Vagina (tissue), 2 donors: Measurements from ENCODE around the gene CBFA2T3. TPM values are rescaled to one million over a fixed set of nuclear protein-coding genes. Genes with fewer than 3 reads are reported as not detected.

Source experiments
- DNase-seq, 2 donors: peaks; one replicate each; pipeline ENCODE4 v3.0.0-alpha.2; 2017; ENCODE audit errors: extremely low spot score in 2 of 2
- H3K27ac ChIP-seq: fragments of 200-600 bp; sonication (generic); one replicate; pipeline ENCODE4 v1.5.1; 2019
- H3K27me3 ChIP-seq: fragments of 200-600 bp; sonication (generic); one replicate; pipeline ENCODE4 v1.5.1; 2019
- H3K36me3 ChIP-seq, 2 donors: fragments of 200-600 bp; sonication (generic); one replicate each; pipeline ENCODE4 v1.5.1; 2017 to 2019
- H3K4me1 ChIP-seq: fragments of 200-600 bp; sonication (generic); one replicate; pipeline ENCODE4 v1.5.1; 2019
- H3K4me3 ChIP-seq, 2 donors: fragments of 200-600 bp; sonication (generic); 1 replicate in 1 of 2; 2 replicates in 1 of 2; pipeline ENCODE4 v1.5.1; 2016 to 2019
- H3K9me3 ChIP-seq: fragments of 200-600 bp; sonication (generic); one replicate; pipeline ENCODE4 v1.5.1; 2019
- CTCF ChIP-seq, 3 experiments: fragments of 450-650 bp in 2 of 3; fragments of 200-600 bp in 1 of 3; sonication (generic) in 1 of 3; IDR thresholded peaks; one replicate each; pipeline ENCODE4 v1.5.1; 2017 to 2019; ENCODE audit warnings: antibody characterized with exemption in 3 of 3, mild to moderate bottlenecking in 2 of 3, moderate library complexity in 2 of 3
- POLR2A ChIP-seq, 2 donors: fragments of 450-650 bp; IDR thresholded peaks; one replicate each; pipeline ENCODE4 v1.6.1; 2017; ENCODE audit warnings: antibody characterized with exemption in 2 of 2, mild to moderate bottlenecking in 2 of 2, moderate library complexity in 2 of 2
- POLR2AphosphoS5 ChIP-seq, 2 donors: sonication (generic); formaldehyde crosslinking; IDR thresholded peaks; one replicate each; pipeline ENCODE4 v1.9.0; 2017; ENCODE audit warnings: antibody characterized with exemption in 2 of 2, mild to moderate bottlenecking in 2 of 2, low read depth in 1 of 2; ENCODE audit not compliant: insufficient read depth in 1 of 2
- intact Hi-C: fragments of 100-400 bp; cut with DNase I; formaldehyde crosslinking; loops from one replicate; pipeline ENCODE4 v1.15.1; 2023
- total RNA-seq: library from RNA; depleted of rRNA; stranded (reverse); fragments of >200 nt; gene quantifications from one replicate; pipeline ENCODE4 v1.2.3, GENCODE V29; 2016

The CBFA2T3 gene
- total RNA-seq, 1 donor from 2014 or later, result 2.7 TPM

- intact Hi-C loops, result no loop called here
- Histone ChIP-seq H3K9me3 (peaks cover 4% of the 10 kb centered on the region), H3K4me3 (no peak overlapping the region), H3K4me1 (no peaks in the 10 kb centered on the region), H3K27me3 (no peaks in the 10 kb centered on the region), H3K36me3 (no peaks in the 10 kb centered on the region), H3K27ac (no peak overlapping the region)
- DNase-seq, result no peak
- no peak for TF ChIP-seq POLR2AphosphoS5 (IDR thresholded peaks at IDR 0.05; ENCODE audit: insufficient read depth in 1 of 2, low read depth in 1 of 2)
- no peak for TF ChIP-seq POLR2A (IDR thresholded peaks at IDR 0.05)
- TF ChIP-seq CTCF (IDR thresholded peaks at IDR 0.05), result no peak
Measured at GRCh38 chr16:88994695-88995094, 17.7 kb upstream of the CBFA2T3 start.

- no peak for DNase-seq
- no peak overlapping the region for H3K27ac ChIP-seq
- peaks cover 4% of the 10 kb centered on the region for H3K9me3 ChIP-seq
- H3K27me3 ChIP-seq, result no peaks in the 10 kb centered on the region
- no peak for TF ChIP-seq CTCF (IDR thresholded peaks at IDR 0.05)
- no peak for TF ChIP-seq POLR2AphosphoS5 (IDR thresholded peaks at IDR 0.05; ENCODE audit: insufficient read depth in 1 of 2, low read depth in 1 of 2)
- no peak for TF ChIP-seq POLR2A (IDR thresholded peaks at IDR 0.05)
- no peak overlapping the region for H3K4me3 ChIP-seq
- intact Hi-C loops, result no loop called here
- no peaks in the 10 kb centered on the region for H3K4me1 ChIP-seq
- H3K36me3 ChIP-seq, result no peaks in the 10 kb centered on the region
Measured at GRCh38 chr16:88993946-88994600, 17.1 kb upstream of the CBFA2T3 start.

GRCh38 chr16:88993166-88993761, 16.3 kb upstream of the CBFA2T3 start:
- Histone ChIP-seq H3K4me1 (no peaks in the 10 kb centered on the region), H3K4me3 (no peak overlapping the region), H3K36me3 (no peaks in the 10 kb centered on the region), H3K27ac (no peak overlapping the region), H3K27me3 (no peaks in the 10 kb centered on the region), H3K9me3 (no peaks in the 10 kb centered on the region)
- TF ChIP-seq POLR2AphosphoS5 (IDR thresholded peaks at IDR 0.05; ENCODE audit: insufficient read depth in 1 of 2, low read depth in 1 of 2) (no peak), CTCF (IDR thresholded peaks at IDR 0.05) (no peak), POLR2A (IDR thresholded peaks at IDR 0.05) (no peak)
- DNase-seq, result no peak
- intact Hi-C loops, result no loop called here

GRCh38 chr16:88992351-88993165, 15.6 kb upstream of the CBFA2T3 start:
- Histone ChIP-seq H3K4me1 (no peaks in the 10 kb centered on the region), H3K36me3 (no peaks in the 10 kb centered on the region), H3K9me3 (no peaks in the 10 kb centered on the region), H3K27ac (no peak overlapping the region), H3K4me3 (no peak overlapping the region), H3K27me3 (no peaks in the 10 kb centered on the region)
- TF ChIP-seq CTCF (IDR thresholded peaks at IDR 0.05) (no peak), POLR2AphosphoS5 (IDR thresholded peaks at IDR 0.05; ENCODE audit: insufficient read depth in 1 of 2, low read depth in 1 of 2) (no peak)
- intact Hi-C loops, result no loop called here
- DNase-seq, result no peak
